ENCODE data around the gene ARHGAP4.

ARHGAP4 gene

GRCh38 chrX:153963546-153963945 lies 37.5 kb upstream of the ARHGAP4 start:
- no peak for DNase-seq

GRCh38 chrX:153961292-153961691 lies 35.2 kb upstream of the ARHGAP4 start:
- DNase-seq = no peak

- DNase-seq = no peak
Measured at GRCh38 chrX:153960786-153961185, 34.7 kb upstream of the ARHGAP4 start.

- no peak for DNase-seq
Measured at GRCh38 chrX:153960077-153960476, 34.0 kb upstream of the ARHGAP4 start.

- DNase-seq = no peak
Measured at GRCh38 chrX:153959649-153960048, 33.6 kb upstream of the ARHGAP4 start.

GRCh38 chrX:153958605-153959004 lies 32.5 kb upstream of the ARHGAP4 start:
- DNase-seq = no peak

GRCh38 chrX:153957224-153957623 lies 31.2 kb upstream of the ARHGAP4 start:
- DNase-seq = no peak

- no peak for DNase-seq
Measured at GRCh38 chrX:153956044-153956907, 30.2 kb upstream of the ARHGAP4 start.

- DNase-seq = no peak
Measured at GRCh38 chrX:153955228-153955732, 29.2 kb upstream of the ARHGAP4 start.

- DNase-seq = no peak
Measured at GRCh38 chrX:153954558-153955227, 28.6 kb upstream of the ARHGAP4 start.

- no peak for DNase-seq
Measured at GRCh38 chrX:153953892-153954557, 28.0 kb upstream of the ARHGAP4 start.

GRCh38 chrX:153953342-153953830 lies 27.3 kb upstream of the ARHGAP4 start:
- DNase-seq = peak; percentile 71

GRCh38 chrX:153952373-153953026 lies 26.4 kb upstream of the ARHGAP4 start:
- DNase-seq = no peak

- no peak for DNase-seq
Measured at GRCh38 chrX:153951683-153952372, 25.8 kb upstream of the ARHGAP4 start.

- no peak for DNase-seq
Measured at GRCh38 chrX:153950127-153950526, 24.1 kb upstream of the ARHGAP4 start.

GRCh38 chrX:153948847-153949805 lies 23.1 kb upstream of the ARHGAP4 start:
- no peak for DNase-seq

- no peak for DNase-seq
Measured at GRCh38 chrX:153948002-153948466, 22.0 kb upstream of the ARHGAP4 start.

- peak; percentile 75 for DNase-seq
Measured at GRCh38 chrX:153947009-153947769, 21.1 kb upstream of the ARHGAP4 start.
